Bronchial epithelial cell (primary cell): Measurements from ENCODE around the gene SPARC. TPM values are rescaled to one million over a fixed set of nuclear protein-coding genes. Genes with fewer than 3 reads are reported as not detected.
A peak's percentile ranks its signal among the peaks of the same experiment; 100 is the strongest.

ENCODE experiments used
- DNase-seq: peaks from one replicate; pipeline ENCODE4 v3.0.0-alpha.2; 2010; ENCODE audit warnings: low read depth
- FAIRE-seq: peaks from 2 replicates; lab custom pipeline; 2011; peaks lifted over from hg19 to GRCh38; lab: Jason Lieb, UNC
- H3K27me3 ChIP-seq: 2 replicates; pipeline ENCODE4 v1.5.1; 2011; ENCODE audit warnings: low read length; ENCODE audit not compliant: control insufficient read depth, insufficient read depth
- H3K36me3 ChIP-seq: 2 replicates; pipeline ENCODE4 v1.5.1; 2011; ENCODE audit warnings: low read length; ENCODE audit not compliant: control insufficient read depth, insufficient read depth
- H3K4me3 ChIP-seq: 2 replicates; pipeline ENCODE4 v1.5.1; 2011; ENCODE audit warnings: mild to moderate bottlenecking, low read depth, low read length, control low read depth
- total RNA-seq: library from RNA; depleted of rRNA; stranded (reverse); fragments of >200 nt; gene quantifications from 2 replicates; pipeline ENCODE4 v1.2.1, GENCODE V29; 2014
- TF ChIP-seq, protein P1 (sequence below): IDR thresholded peaks from 2 replicates; pipeline ENCODE4 v1.5.1; 2011; ENCODE audit warnings: mild to moderate bottlenecking, moderate library complexity, low read length, control low read depth, inconsistent platforms; ENCODE audit not compliant: insufficient read depth, severe bottlenecking

The SPARC gene
- total RNA-seq, 1 donor from 2014 or later: 22.6 TPM

DNA sequence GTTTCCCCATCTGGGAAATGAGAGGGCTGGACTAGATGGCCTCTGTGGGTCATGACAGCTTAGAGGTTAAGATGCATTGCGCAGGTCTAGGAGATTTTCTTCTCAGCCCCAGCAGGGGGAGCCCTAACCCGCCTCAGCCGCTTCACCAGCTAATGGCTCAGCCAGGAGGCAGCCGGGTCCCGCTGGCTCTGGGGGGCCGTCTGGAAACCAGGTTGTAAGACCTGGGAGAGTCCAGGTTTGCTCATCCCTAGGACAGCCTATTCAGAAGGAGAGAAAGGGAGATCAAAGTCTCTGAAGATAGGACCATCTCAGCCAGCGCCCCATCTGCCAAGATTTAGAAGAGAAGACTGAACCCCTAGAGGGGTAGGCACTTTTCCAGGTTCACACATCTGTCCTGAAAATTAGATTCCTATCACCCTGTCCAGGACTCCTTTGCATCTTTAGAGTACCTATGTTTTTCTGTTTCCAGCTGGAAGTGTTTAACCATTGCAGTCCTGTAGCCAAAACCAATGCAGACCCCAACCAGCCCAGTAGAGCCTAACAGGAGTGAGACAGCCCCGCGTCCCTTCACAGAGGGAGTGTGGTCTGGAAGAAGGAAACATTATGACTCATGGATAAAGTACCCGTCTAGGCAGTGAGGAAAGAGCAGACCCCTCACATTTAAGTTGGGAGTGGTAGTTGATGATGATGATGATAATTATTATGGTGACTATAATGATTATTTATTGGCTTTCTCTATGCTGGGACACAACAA lies 27.5 kb downstream of the SPARC start:
- Histone ChIP-seq H3K36me3 (no peaks in the 10 kb centered on the region), H3K27me3 (no peaks in the 10 kb centered on the region), H3K4me3 (no peak overlapping the region)
- peak; percentile 66 for DNase-seq
- TF ChIP-seq, protein P1, sequence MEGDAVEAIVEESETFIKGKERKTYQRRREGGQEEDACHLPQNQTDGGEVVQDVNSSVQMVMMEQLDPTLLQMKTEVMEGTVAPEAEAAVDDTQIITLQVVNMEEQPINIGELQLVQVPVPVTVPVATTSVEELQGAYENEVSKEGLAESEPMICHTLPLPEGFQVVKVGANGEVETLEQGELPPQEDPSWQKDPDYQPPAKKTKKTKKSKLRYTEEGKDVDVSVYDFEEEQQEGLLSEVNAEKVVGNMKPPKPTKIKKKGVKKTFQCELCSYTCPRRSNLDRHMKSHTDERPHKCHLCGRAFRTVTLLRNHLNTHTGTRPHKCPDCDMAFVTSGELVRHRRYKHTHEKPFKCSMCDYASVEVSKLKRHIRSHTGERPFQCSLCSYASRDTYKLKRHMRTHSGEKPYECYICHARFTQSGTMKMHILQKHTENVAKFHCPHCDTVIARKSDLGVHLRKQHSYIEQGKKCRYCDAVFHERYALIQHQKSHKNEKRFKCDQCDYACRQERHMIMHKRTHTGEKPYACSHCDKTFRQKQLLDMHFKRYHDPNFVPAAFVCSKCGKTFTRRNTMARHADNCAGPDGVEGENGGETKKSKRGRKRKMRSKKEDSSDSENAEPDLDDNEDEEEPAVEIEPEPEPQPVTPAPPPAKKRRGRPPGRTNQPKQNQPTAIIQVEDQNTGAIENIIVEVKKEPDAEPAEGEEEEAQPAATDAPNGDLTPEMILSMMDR: peak; percentile 88
- FAIRE-seq: no peak

DNA sequence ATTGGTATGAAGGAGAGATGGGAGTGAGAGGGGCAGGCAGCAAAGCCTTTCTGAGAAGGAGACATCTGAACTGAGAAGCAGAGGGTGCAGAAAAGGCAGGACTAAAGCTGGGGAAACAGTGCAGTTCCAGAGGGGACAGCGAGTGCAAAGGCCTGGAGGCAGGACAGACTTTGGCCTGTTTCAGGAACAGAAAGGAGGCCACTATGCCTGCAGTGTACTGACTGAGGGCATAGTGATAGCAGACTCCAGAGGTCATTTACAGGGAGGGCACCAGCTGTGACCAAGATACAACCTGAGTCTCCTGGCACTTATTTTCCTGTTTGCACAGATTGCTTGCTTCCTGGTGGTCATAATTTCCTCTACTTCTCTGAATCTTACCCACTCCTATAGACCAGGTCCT lies 29.6 kb downstream of the SPARC start:
- TF ChIP-seq, protein P1: no peak
- DNase-seq: no peak
- FAIRE-seq: no peak
- no peaks in the 10 kb centered on the region for H3K36me3 ChIP-seq
- no peaks in the 10 kb centered on the region for H3K27me3 ChIP-seq
- H3K4me3 ChIP-seq: no peak overlapping the region

DNA sequence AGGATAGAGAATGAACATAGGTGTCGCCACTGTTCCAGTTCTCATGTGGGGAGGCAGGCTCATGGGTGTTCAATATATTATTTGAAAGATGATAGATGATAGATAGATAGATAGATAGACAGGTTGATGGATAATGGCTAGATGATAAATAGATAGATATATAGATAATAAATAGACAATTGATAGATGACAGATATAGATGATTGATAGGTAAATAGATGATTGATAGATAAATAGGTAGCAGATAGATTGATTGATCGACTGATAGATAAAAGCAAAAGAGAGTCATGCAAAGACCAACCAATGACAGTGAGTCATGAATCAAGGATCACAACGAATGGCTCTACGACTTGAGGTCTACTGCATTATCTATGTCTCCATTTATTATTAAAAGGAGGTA lies 30.4 kb downstream of the SPARC start:
- TF ChIP-seq, protein P1: no peak
- H3K27me3 ChIP-seq: no peaks in the 10 kb centered on the region
- H3K36me3 ChIP-seq: no peaks in the 10 kb centered on the region
- DNase-seq: no peak
- H3K4me3 ChIP-seq: no peak overlapping the region
- no peak for FAIRE-seq

DNA sequence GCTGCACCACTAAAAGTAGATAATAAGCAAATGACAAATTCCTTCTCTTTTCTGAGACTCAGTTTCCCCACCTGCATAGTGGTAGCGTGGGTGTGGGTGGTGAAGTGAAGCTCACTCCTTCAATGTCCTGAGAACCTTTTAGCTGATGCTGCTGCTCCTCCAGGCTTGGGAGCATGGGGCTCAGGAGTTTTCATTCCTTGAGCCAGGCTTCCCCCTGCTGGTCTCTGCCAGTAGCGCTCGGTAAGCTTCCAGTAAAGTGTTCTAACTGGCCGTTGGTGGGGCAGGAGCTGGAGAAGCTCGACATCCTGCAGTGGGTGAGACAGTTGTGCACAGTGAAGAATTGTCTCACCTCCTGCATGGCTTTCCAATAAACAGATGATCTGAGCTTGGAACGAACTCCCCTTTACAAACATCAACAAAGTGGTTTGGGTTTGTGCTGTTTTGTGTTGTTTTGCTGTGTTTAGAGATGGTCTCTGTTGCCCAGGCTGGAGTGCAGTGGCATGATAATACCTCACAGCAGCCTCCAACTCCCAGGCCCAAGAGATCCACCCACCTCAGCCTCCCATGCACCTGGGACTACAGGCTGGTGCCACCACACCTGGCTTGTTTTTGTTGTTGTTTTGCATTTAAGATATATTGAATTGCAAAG lies 34.6 kb downstream of the SPARC start:
- TF ChIP-seq, protein P1: peak; percentile 96
- no peaks in the 10 kb centered on the region for H3K36me3 ChIP-seq
- no peak overlapping the region for H3K4me3 ChIP-seq
- FAIRE-seq (no peak), DNase-seq (peak; percentile 77)
- H3K27me3 ChIP-seq: no peaks in the 10 kb centered on the region

DNA sequence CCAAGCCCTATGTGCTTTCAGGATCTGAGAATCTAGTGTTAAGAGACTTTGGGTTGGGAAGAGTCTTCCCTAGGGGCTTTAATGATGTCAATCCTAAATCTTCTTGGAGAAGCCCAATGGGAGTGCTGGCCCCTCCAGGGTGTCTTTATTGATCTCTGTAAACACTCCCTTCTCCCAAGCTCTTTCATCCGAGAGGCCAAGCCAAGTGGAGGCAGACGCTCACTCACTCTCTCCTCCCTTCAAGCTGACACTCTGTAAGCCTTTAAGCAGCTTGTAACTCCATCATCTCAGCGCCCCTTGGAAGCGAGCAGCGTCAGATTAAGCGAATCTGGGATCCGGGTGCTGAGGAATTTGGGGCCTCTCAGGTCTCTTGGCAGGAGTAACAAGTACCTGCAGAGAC lies 37.7 kb downstream of the SPARC start:
- TF ChIP-seq, protein P1: no peak
- no peak for FAIRE-seq
- Histone ChIP-seq H3K27me3 (no peaks in the 10 kb centered on the region), H3K4me3 (no peak overlapping the region), H3K36me3 (no peaks in the 10 kb centered on the region)
- no peak for DNase-seq

DNA sequence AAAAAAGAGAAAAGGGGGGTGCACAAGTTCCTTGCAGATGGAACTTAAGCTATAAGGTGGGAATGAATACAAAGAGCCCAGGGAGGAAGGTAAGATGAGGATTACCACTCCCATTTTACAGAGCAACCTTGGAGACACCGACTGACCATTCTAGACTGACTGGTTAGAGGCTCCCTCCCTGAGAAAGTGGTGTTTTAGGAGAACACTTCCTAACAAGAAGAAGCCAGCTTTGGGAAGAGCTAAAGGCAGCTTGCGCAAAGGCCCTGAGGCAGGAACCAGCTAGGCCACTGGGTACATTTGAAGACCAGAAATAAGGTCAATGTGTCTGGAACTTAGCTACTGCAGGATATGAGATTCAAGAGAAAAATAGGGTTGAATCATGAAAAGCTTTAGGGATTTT lies 38.6 kb downstream of the SPARC start:
- Histone ChIP-seq H3K27me3 (no peaks in the 10 kb centered on the region), H3K4me3 (no peak overlapping the region), H3K36me3 (no peaks in the 10 kb centered on the region)
- TF ChIP-seq, protein P1: no peak
- FAIRE-seq (no peak), DNase-seq (peak; percentile 28)
